Measurements from ENCODE around the gene TIMM8A. TPM values are rescaled to one million over a fixed set of nuclear protein-coding genes. Genes with fewer than 3 reads are reported as not detected.
A peak's percentile ranks its signal among the peaks of the same experiment; 100 is the strongest.

Gene TIMM8A
- total and polyA plus RNA-seq, 8 donors: 10.2 to 16.5 (median 15.1) TPM

- intact Hi-C loops (cut with DNase I): no loop called here
- peak; percentile 45 for ATAC-seq
- TF ChIP-seq, protein P1, sequence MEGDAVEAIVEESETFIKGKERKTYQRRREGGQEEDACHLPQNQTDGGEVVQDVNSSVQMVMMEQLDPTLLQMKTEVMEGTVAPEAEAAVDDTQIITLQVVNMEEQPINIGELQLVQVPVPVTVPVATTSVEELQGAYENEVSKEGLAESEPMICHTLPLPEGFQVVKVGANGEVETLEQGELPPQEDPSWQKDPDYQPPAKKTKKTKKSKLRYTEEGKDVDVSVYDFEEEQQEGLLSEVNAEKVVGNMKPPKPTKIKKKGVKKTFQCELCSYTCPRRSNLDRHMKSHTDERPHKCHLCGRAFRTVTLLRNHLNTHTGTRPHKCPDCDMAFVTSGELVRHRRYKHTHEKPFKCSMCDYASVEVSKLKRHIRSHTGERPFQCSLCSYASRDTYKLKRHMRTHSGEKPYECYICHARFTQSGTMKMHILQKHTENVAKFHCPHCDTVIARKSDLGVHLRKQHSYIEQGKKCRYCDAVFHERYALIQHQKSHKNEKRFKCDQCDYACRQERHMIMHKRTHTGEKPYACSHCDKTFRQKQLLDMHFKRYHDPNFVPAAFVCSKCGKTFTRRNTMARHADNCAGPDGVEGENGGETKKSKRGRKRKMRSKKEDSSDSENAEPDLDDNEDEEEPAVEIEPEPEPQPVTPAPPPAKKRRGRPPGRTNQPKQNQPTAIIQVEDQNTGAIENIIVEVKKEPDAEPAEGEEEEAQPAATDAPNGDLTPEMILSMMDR (IDR thresholded peaks at IDR 0.05): no peak
- H3K9me3 ChIP-seq: no peaks in the 10 kb centered on the region
- no peaks in the 10 kb centered on the region for H3K36me3 ChIP-seq
- peak within 1 kb of the TSS in 1 of 2 donors; percentile 69 for H3K27ac ChIP-seq
- no peaks in the 10 kb centered on the region for H3K27me3 ChIP-seq
- DNase-seq: peak in 1 of 4 donors; percentile 37
- H3K4me1 ChIP-seq: no peaks in the 10 kb centered on the region
- H3K4me3 ChIP-seq: peak within 1 kb of the TSS in 1 of 2 donors; percentile 41
Measured at GRCh38 chrX:101385795-101386541, 37.4 kb upstream of the TIMM8A start, which contains the start of gene BTK. BTK (minus strand) TSS chrX:101386191; CDS start chrX:101375284, 10,907 bp downstream.

DNA sequence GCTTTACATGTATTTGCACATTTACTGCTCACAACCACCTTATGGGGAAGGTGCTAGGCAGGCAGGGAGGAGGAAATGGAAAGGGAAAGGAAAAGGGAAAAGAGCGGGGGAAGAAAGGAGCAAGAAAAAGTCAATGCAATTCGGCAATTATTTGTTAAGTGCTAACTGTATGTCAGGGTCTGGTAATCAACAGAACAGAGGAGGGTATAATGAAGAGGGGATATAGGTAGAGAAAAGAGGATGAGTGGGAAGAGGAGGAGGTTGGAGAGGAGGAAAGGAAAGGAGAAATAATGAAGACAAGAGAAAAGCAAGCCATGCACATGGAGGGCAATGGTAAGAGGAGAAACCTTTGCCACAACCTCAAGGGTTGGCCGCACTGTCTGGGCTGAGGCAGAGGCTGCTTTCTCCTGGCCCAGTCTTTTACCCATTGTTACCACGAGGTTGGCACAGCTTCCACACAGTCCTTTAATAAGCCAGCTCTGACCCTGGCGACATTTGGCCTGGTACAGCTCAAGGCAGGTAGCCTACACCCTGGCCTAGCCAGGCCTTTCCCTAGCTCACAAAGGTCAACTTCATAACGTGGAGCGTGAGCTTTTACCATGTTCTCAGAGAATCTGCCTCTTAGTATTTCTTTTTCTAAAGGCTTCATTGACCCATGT is 36.6 kb upstream of the TIMM8A start:
- Histone ChIP-seq H3K36me3 (no peaks in the 10 kb centered on the region), H3K27me3 (no peaks in the 10 kb centered on the region), H3K4me1 (no peaks in the 10 kb centered on the region), H3K9me3 (no peaks in the 10 kb centered on the region), H3K4me3 (peak overlapping the region in 1 of 2 donors; percentile 41), H3K27ac (peak overlapping the region in 1 of 2 donors; percentile 69)
- ATAC-seq (no peak), DNase-seq (no peak)
- TF ChIP-seq, protein P1 (IDR thresholded peaks at IDR 0.05): no peak
- intact Hi-C loops (cut with DNase I): no loop called here

GRCh38 chrX:101383679-101384205 is 35.2 kb upstream of the TIMM8A start:
- Histone ChIP-seq H3K27me3 (no peaks in the 10 kb centered on the region), H3K36me3 (no peaks in the 10 kb centered on the region), H3K27ac (no peak overlapping the region), H3K9me3 (no peaks in the 10 kb centered on the region), H3K4me1 (no peaks in the 10 kb centered on the region), H3K4me3 (no peak overlapping the region)
- DNase-seq (no peak), ATAC-seq (no peak)
- intact Hi-C loops (cut with DNase I): no loop called here
- TF ChIP-seq, protein P1 (IDR thresholded peaks at IDR 0.05): no peak

GRCh38 chrX:101377547-101377946 is 29.0 kb upstream of the TIMM8A start:
- H3K36me3 ChIP-seq: no peaks in the 10 kb centered on the region
- TF ChIP-seq, protein P1 (IDR thresholded peaks at IDR 0.05): no peak
- no peaks in the 10 kb centered on the region for H3K4me1 ChIP-seq
- no peak for ATAC-seq
- DNase-seq: no peak
- no peaks in the 10 kb centered on the region for H3K27me3 ChIP-seq
- intact Hi-C loops (cut with DNase I): no loop called here
- no peak overlapping the region for H3K4me3 ChIP-seq
- no peaks in the 10 kb centered on the region for H3K9me3 ChIP-seq
- H3K27ac ChIP-seq: no peak overlapping the region

DNA sequence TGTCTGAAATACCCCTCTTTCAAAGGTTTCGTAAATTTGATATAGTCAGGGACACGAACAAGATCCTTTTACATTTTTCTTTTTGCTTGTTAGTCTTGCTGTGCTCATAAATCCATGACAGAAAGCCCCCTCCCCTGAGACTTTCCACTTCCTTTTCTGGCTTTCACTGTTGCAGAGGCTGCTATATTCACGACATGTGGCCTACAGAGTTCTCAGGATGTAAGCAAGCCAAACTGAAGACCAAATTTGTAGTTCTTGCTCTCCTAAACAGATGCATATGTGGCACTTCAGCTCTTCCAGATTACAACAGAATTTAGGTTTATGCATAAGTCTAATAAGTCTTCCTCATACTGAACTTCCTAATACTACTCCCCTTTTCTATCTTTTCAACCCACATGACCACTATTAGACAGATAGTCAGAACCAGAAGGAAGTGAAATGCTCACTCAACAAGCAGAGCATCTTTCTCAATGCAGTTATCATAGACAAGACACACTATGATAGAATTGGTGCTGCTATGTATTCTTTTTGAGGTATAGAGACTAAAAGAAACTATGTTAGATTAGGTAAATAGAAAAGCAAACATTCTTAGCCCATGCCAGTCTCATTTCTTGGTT is 22.5 kb upstream of the TIMM8A start:
- TF ChIP-seq, protein P1 (IDR thresholded peaks at IDR 0.05): no peak
- no peak for DNase-seq
- Histone ChIP-seq H3K36me3 (peaks cover 0 to 5% of the 10 kb centered on the region in 2 donors), H3K4me3 (no peak overlapping the region), H3K9me3 (no peaks in the 10 kb centered on the region), H3K27me3 (no peaks in the 10 kb centered on the region), H3K27ac (no peak overlapping the region), H3K4me1 (no peaks in the 10 kb centered on the region)
- no peak for ATAC-seq
- intact Hi-C loops (cut with DNase I): no loop called here

Measured in left lung (tissue), 10 donors.